SH-SY5Y (cell line): ENCODE data around the gene CLCN7.

Experiments used
- GATA2 ChIP-seq: IDR thresholded peaks from 2 replicates; pipeline ENCODE4 v1.6.1; 2011; ENCODE audit warnings: mild to moderate bottlenecking, low read depth, low read length
- GATA3 ChIP-seq: IDR thresholded peaks from 2 replicates; pipeline ENCODE4 v1.6.1; 2011; ENCODE audit warnings: low read depth, mild to moderate bottlenecking, low read length, moderate library complexity

- TF ChIP-seq GATA2 (no peak), GATA3 (no peak)
Measured at GRCh38 chr16:1414532-1415260, 60.1 kb downstream of the CLCN7 start, which contains the start of gene UNKL.
